ENCODE data around the gene ADGRG1.

DNA sequence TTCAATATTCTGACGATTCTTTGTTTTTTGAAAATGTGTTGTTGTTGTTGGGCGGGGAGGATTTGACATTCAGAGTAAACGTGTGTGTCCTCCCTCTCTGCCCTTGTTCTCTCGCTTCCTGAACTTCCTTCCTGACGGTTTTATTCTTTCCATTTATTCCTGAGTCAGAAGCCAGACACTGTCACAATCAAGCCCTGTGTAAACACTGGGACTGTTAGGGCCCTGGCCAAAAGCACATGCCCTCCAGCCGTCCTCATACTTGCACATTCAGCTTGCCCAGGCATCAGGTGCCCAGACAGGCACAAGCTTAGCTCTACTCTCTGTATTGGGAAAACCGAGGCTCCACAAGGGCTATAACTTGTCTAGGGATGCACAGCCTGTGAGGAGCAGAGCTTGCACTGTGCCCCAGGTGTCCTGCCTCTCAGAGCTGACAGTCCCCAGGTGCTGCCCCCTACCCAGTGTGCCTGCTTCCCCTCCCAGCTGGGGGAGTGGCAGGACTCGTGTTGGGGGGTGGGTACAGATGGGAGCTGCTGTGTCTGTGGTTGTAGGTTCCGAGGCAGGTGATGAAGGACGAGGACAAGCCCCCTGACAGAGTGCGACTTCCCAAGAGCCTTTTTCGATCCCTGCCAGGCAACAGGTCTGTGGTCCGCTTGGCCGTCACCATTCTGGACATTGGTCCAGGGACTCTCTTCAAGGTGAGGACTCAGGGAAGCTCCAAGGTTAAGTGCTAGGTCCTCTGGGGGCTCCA lies 49.4 kb downstream of the ADGRG1 start:
- TF ChIP-seq, protein P1, sequence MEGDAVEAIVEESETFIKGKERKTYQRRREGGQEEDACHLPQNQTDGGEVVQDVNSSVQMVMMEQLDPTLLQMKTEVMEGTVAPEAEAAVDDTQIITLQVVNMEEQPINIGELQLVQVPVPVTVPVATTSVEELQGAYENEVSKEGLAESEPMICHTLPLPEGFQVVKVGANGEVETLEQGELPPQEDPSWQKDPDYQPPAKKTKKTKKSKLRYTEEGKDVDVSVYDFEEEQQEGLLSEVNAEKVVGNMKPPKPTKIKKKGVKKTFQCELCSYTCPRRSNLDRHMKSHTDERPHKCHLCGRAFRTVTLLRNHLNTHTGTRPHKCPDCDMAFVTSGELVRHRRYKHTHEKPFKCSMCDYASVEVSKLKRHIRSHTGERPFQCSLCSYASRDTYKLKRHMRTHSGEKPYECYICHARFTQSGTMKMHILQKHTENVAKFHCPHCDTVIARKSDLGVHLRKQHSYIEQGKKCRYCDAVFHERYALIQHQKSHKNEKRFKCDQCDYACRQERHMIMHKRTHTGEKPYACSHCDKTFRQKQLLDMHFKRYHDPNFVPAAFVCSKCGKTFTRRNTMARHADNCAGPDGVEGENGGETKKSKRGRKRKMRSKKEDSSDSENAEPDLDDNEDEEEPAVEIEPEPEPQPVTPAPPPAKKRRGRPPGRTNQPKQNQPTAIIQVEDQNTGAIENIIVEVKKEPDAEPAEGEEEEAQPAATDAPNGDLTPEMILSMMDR (IDR thresholded peaks at IDR 0.05) = no peak
- TF ChIP-seq EZH2 (IDR thresholded peaks at IDR 0.05; ENCODE audit: borderline replicate concordance, insufficient read depth, low read depth, low read length, poor library complexity, severe bottlenecking) = no peak

Data from B cell (primary cell).